Calu3 (cell line): ENCODE results near the gene FAM131C. TPM values are rescaled to one million over a fixed set of nuclear protein-coding genes. Genes with fewer than 3 reads are reported as not detected.

Experiments
- BruUV-seq: library from RNA; stranded (reverse); fragments of 400-500 nt; replicated peaks from 2 replicates; lab custom pipeline; 2021; lab: Mats Ljungman, UMichigan
- CTCF ChIA-PET: fragments of 300-600 bp; sonication (Branson Sonifier 250); formaldehyde crosslinking; loops from one replicate; lab custom pipeline; 2022; ENCODE audit warnings: antibody characterized with exemption; lab: Charles Lee
- DNase-seq: peaks from one replicate; pipeline ENCODE4 v3.0.0; 2022
- H3K27ac Mint-ChIP-seq: one replicate; pipeline ENCODE4 v1.8.0; 2022; ENCODE audit warnings: mixed read lengths; ENCODE audit not compliant: unreplicated experiment
- H3K27me3 Mint-ChIP-seq: one replicate; pipeline ENCODE4 v1.8.0; 2022; ENCODE audit warnings: mixed read lengths; ENCODE audit not compliant: unreplicated experiment
- H3K36me3 Mint-ChIP-seq: one replicate; pipeline ENCODE4 v1.8.0; 2022; ENCODE audit warnings: mild to moderate bottlenecking, moderate library complexity, mixed read lengths; ENCODE audit not compliant: insufficient read depth, unreplicated experiment
- H3K4me1 Mint-ChIP-seq: one replicate; pipeline ENCODE4 v1.8.0; 2022; ENCODE audit warnings: mild to moderate bottlenecking, low read depth, mixed read lengths; ENCODE audit not compliant: unreplicated experiment
- H3K4me3 Mint-ChIP-seq: one replicate; pipeline ENCODE4 v1.8.0; 2022; ENCODE audit warnings: mild to moderate bottlenecking, low read depth, moderate library complexity, mixed read lengths; ENCODE audit not compliant: unreplicated experiment
- H3K9me3 Mint-ChIP-seq: one replicate; pipeline ENCODE4 v1.8.0; 2022; ENCODE audit warnings: low read depth, mixed read lengths; ENCODE audit not compliant: unreplicated experiment
- CTCF ChIP-seq: fragments of 200-600 bp; IDR thresholded peaks from one replicate; pipeline ENCODE4 v1.8.0; 2022; ENCODE audit warnings: antibody characterized with exemption; ENCODE audit not compliant: unreplicated experiment
- intact Hi-C: fragments of 100-400 bp; cut with micrococcal nuclease; formaldehyde crosslinking; loops from one replicate; pipeline ENCODE4 v1.10.0; 2022; ENCODE audit not compliant: unreplicated experiment
- total RNA-seq: library from RNA; stranded (reverse); gene quantifications from 2 replicates; pipeline ENCODE4 v1.2.3, GENCODE V29; 2022

FAM131C gene
- total RNA-seq, 1 experiment from 2014 or later, result 0.94 TPM

- peaks cover 51% of the 10 kb centered on the region for H3K27me3 Mint-ChIP-seq
- peaks cover 8% of the 10 kb centered on the region for H3K4me1 Mint-ChIP-seq
- no peak overlapping the region for H3K4me3 Mint-ChIP-seq
- no peak for DNase-seq
- intact Hi-C loops, result no loop called here
- no peaks in the 10 kb centered on the region for H3K9me3 Mint-ChIP-seq
- H3K27ac Mint-ChIP-seq, result no peak overlapping the region
- no TSS peak for BruUV-seq
- no peaks in the 10 kb centered on the region for H3K36me3 Mint-ChIP-seq
- CTCF ChIA-PET, result interaction anchor here (0.5 kb wide), 1 partner anchor 194 kb away, joined by 9 read pairs; no protein-coding TSS in a partner anchor
- TF ChIP-seq CTCF, result no peak
These were observed 53.7 kb downstream of the FAM131C start for GRCh38 chr1:16019644-16020277.

- CTCF ChIA-PET, result interaction anchor here (0.5 to 0.6 kb wide), 2 partner anchors 45 to 193 kb away, joined by 3 to 9 read pairs; no protein-coding TSS in a partner anchor
- Mint-ChIP-seq H3K4me3 (no peak overlapping the region), H3K4me1 (peaks cover 8% of the 10 kb centered on the region), H3K9me3 (no peaks in the 10 kb centered on the region), H3K27me3 (peaks cover 43% of the 10 kb centered on the region), H3K36me3 (no peaks in the 10 kb centered on the region), H3K27ac (no peak overlapping the region)
- BruUV-seq, result no TSS peak
- no peak for DNase-seq
- TF ChIP-seq CTCF, result no peak
- intact Hi-C loops, result no loop called here
These were observed 54.5 kb downstream of the FAM131C start for GRCh38 chr1:16018749-16019643.

- no peak overlapping the region for H3K27ac Mint-ChIP-seq
- peaks cover 38% of the 10 kb centered on the region for H3K27me3 Mint-ChIP-seq
- CTCF ChIA-PET, result interaction anchor here (0.6 kb wide), 1 partner anchor 44 kb away, joined by 3 read pairs; no protein-coding TSS in a partner anchor
- TF ChIP-seq CTCF, result no peak
- H3K36me3 Mint-ChIP-seq, result peaks cover 1% of the 10 kb centered on the region
- intact Hi-C loops, result no loop called here
- H3K4me3 Mint-ChIP-seq, result no peak overlapping the region
- no peak for DNase-seq
- H3K9me3 Mint-ChIP-seq, result no peaks in the 10 kb centered on the region
- BruUV-seq, result no TSS peak
- peaks cover 13% of the 10 kb centered on the region for H3K4me1 Mint-ChIP-seq
These were observed 55.1 kb downstream of the FAM131C start for GRCh38 chr1:16018308-16018707.

GRCh38 chr1:16017461-16018303, 55.8 kb downstream of the FAM131C start, which contains the start of gene HSPB7:
Gene HSPB7, minus strand, starts transcription at chr1:16018043. Its CDS starts 80 bp downstream, at chr1:16017963.
- no TSS peak for BruUV-seq
- Mint-ChIP-seq H3K36me3 (peaks cover 4% of the 10 kb centered on the region), H3K4me1 (peaks cover 15% of the 10 kb centered on the region), H3K27ac (no peak within 1 kb of the TSS), H3K4me3 (no peak within 1 kb of the TSS), H3K27me3 (peaks cover 33% of the 10 kb centered on the region), H3K9me3 (no peaks in the 10 kb centered on the region)
- intact Hi-C loops, result no loop called here
- no peak for TF ChIP-seq CTCF
- DNase-seq, result no peak
- CTCF ChIA-PET, result no interaction called here
